Activated CD4-positive, alpha-beta T cell treated with anti-CD3 and anti-CD28 coated beads for 36 hours (primary cell): ENCODE data around the gene MRTFA. TPM values are rescaled to one million over a fixed set of nuclear protein-coding genes. Genes with fewer than 3 reads are reported as not detected.
"Not testable (repeated sequence)": the region's sequence is repeated elsewhere in the genome, so short reads cannot be mapped to it uniquely, and the experiment has no call there.

Experiments used
- ATAC-seq: fragments of 200-7000 bp; cut with Tn5 transposase; one replicate; pipeline ENCODE4 v1.10.0; 2021; ENCODE audit warnings: mild to moderate bottlenecking, moderate library complexity
- CTCF ChIA-PET: fragments of 350-600 bp; sonication (Branson Sonifier 250); formaldehyde crosslinking; loops from one replicate; lab custom pipeline; 2021; ENCODE audit warnings: antibody characterized with exemption; lab: Charles Lee
- POLR2A ChIA-PET: fragments of 350-600 bp; sonication (Branson Sonifier 250); formaldehyde crosslinking; loops from one replicate; lab custom pipeline; 2021; ENCODE audit warnings: antibody characterized with exemption, inconsistent platforms; lab: Charles Lee
- DNase-seq: peaks from one replicate; pipeline ENCODE4 v3.0.0-alpha.2; 2020
- H3K27ac Mint-ChIP-seq: one replicate; pipeline ENCODE4 v1.8.0; 2021; ENCODE audit warnings: mixed read lengths
- H3K27me3 Mint-ChIP-seq: one replicate; pipeline ENCODE4 v1.8.0; 2021; ENCODE audit warnings: mixed read lengths
- H3K36me3 Mint-ChIP-seq: one replicate; pipeline ENCODE4 v1.8.0; 2021; ENCODE audit warnings: low read depth, mixed read lengths
- H3K4me1 Mint-ChIP-seq: one replicate; pipeline ENCODE4 v1.8.0; 2021; ENCODE audit warnings: mixed read lengths
- H3K4me3 Mint-ChIP-seq: one replicate; pipeline ENCODE4 v1.8.0; 2021; ENCODE audit warnings: mild to moderate bottlenecking, moderate library complexity, mixed read lengths
- H3K9me3 Mint-ChIP-seq: one replicate; pipeline ENCODE4 v1.8.0; 2021; ENCODE audit warnings: low read depth, mixed read lengths
- intact Hi-C, 2 experiments: fragments of 100-400 bp; cut with DNase I in 1 of 2; cut with micrococcal nuclease in 1 of 2; formaldehyde crosslinking; loops; one replicate each; pipeline versions ENCODE4 v1.14.2 to v1.15.1; 2022 to 2024; cut with DNase I, micrococcal nuclease
- total RNA-seq, 2 experiments: library from RNA; stranded (reverse); gene quantifications; one replicate each; pipeline ENCODE4 v1.2.3, GENCODE V29; 2021

The MRTFA gene
- total RNA-seq, 2 experiments from 2014 or later = 41.0 to 43.2 TPM

DNA sequence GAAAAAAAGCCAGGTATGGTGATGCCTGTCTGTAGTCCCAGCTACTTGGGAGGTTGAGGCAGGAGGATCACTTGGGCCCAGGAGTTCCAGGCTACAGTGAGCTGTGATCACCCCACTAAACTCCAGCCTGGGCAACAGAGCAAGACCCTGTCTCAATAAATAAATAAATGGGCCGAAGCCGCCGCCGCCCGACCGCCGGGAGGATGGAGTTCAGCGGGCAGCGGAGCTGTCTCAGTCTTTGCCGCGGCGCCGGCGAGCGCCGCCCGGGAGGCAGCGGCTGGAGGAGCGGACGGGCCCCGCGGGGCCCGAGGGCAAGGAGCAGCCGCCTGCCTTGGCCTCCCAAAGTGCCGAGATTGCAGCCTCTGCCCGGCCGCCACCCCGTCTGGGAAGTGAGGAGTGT, 100.4 kb downstream of the MRTFA start:
- H3K9me3 Mint-ChIP-seq, intact Hi-C loops, CTCF ChIA-PET, DNase-seq, ATAC-seq, H3K27ac Mint-ChIP-seq, POLR2A ChIA-PET, H3K27me3 Mint-ChIP-seq, H3K4me3 Mint-ChIP-seq, H3K36me3 Mint-ChIP-seq: not testable (repeated sequence)
- peaks cover 50% of the 10 kb centered on the region for H3K4me1 Mint-ChIP-seq

DNA sequence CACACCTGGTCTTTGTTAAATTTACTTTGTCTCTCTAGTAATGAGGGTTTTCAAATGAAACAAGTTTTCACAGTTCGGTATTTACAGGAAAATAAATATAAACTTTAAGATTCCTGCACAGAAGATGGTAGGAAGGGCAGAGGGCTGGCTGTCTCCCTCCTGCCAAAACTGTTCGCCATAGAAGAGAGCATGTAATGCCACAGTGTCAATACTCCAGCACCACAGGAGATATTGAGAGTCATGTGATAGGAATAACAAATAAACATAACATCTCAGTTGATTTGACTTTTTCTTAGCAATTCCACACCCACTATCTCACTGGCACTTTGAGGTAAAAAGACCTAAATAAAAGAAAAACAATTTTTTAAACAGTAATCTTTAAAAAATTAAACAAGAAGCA, 100.9 kb downstream of the MRTFA start:
- ChIA-PET CTCF (interaction anchor here (0.9 kb wide), 1 partner anchor 110 kb away, joined by 4 read pairs; no protein-coding TSS in a partner anchor), POLR2A (interaction anchor here (0.7 kb wide), 1 partner anchor 101 kb away, joined by 3 read pairs; the partner anchor contains the start of gene MRTFA)
- ATAC-seq = no peak
- intact Hi-C loops = loop anchor here in 1 of 2 experiments (1.0 kb wide), 1 partner anchor 43 kb away; no protein-coding TSS in a partner anchor
- H3K4me1 Mint-ChIP-seq = peaks cover 50% of the 10 kb centered on the region
- H3K9me3 Mint-ChIP-seq = no peaks in the 10 kb centered on the region
- H3K36me3 Mint-ChIP-seq = peaks cover under 1% of the 10 kb centered on the region
- DNase-seq = no peak
- no peaks in the 10 kb centered on the region for H3K27me3 Mint-ChIP-seq
- no peak overlapping the region for H3K4me3 Mint-ChIP-seq
- H3K27ac Mint-ChIP-seq = peak overlapping the region; percentile 92

DNA sequence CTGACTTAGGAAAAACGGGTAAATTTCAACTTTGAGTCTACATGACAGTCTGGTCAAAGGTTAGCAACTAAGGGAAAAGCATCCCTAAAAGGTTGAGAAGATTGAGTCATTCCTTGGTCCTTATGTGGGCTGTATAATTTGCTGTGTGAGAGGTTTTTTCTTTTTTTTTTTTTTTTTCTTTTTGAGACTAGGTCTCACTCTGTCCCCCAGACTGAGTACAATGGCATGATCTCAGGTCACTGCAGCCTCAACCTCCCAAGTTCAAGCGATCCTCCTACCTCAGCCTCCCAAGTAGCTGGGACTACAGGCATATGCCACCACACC, 101.4 kb downstream of the MRTFA start:
- H3K4me3 Mint-ChIP-seq = peak overlapping the region; percentile 78
- H3K27me3 Mint-ChIP-seq = no peaks in the 10 kb centered on the region
- no peak for DNase-seq
- ATAC-seq = peak; percentile 9
- CTCF ChIA-PET = interaction anchor here (0.5 to 2.3 kb wide), 4 partner anchors 10 to 111 kb away, joined by 3 to 18 read pairs (median 5); no protein-coding TSS in a partner anchor
- no peaks in the 10 kb centered on the region for H3K9me3 Mint-ChIP-seq
- H3K36me3 Mint-ChIP-seq = peaks cover 3% of the 10 kb centered on the region
- peaks cover 55% of the 10 kb centered on the region for H3K4me1 Mint-ChIP-seq
- H3K27ac Mint-ChIP-seq = peak overlapping the region; percentile 92
- POLR2A ChIA-PET = interaction anchor here (0.6 to 0.7 kb wide), 2 partner anchors 102 to 584 kb away, joined by 3 to 5 read pairs; partner anchors contain the start of gene MRTFA
- intact Hi-C loops = loop anchor here in 1 of 2 experiments (1.0 kb wide), 1 partner anchor 43 kb away; no protein-coding TSS in a partner anchor

DNA sequence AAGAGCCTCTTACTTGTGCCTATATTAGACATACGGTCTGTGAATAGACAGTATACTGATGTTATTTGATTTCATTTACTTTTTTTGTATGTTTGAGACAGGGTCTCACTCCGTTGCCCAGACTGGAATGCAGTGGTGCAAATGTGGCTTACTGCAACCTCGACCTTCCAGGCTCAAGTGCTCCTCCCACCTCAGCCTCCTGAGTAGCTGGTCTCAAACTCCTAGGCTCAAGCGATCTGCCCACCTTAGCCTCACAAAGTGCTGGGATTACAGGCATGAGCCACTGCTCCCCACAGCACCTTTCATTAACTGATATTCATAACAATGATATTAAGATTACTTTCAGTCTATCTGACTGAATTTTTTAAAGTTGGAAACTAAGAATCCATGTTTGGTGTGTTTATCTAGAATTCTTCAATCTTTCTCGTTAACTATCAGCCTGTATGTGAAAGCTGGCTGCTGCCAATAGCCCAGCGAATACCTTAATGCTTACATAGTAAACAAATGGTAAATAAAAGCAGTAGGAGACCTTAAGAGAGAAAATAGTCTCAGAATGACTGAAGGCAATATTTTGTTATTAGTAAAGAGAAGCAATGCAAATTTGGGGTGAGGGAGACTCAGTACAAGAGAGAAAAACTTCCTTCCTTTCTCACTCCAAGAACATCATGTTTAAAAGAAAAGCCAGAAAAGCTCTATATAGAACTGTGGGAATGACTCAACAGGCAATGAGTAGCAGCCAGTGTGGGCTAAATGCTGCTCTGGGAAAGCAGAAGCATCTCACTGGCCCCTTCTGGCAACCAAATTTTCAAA, 101.9 kb downstream of the MRTFA start:
- ChIA-PET POLR2A (interaction anchor here (0.5 to 1.5 kb wide), 7 partner anchors 37 to 585 kb away, joined by 3 to 8 read pairs (median 4); partner anchors contain the start of gene MRTFA), CTCF (interaction anchor here (0.5 to 3.2 kb wide), 16 partner anchors 10 to 650 kb away, joined by 3 to 19 read pairs (median 5); partner anchors contain the start of gene MRTFA)
- no peaks in the 10 kb centered on the region for H3K27me3 Mint-ChIP-seq
- no peaks in the 10 kb centered on the region for H3K9me3 Mint-ChIP-seq
- peak overlapping the region; percentile 78 for H3K4me3 Mint-ChIP-seq
- ATAC-seq (peak; percentile 55), DNase-seq (peak; percentile 56)
- intact Hi-C loops = loop anchor here (1.0 to 5.0 kb wide), 4 partner anchors 44 to 178 kb away; no protein-coding TSS in a partner anchor
- H3K36me3 Mint-ChIP-seq = peaks cover 7% of the 10 kb centered on the region
- H3K4me1 Mint-ChIP-seq = peaks cover 61% of the 10 kb centered on the region
- H3K27ac Mint-ChIP-seq = peak overlapping the region; percentile 92

DNA sequence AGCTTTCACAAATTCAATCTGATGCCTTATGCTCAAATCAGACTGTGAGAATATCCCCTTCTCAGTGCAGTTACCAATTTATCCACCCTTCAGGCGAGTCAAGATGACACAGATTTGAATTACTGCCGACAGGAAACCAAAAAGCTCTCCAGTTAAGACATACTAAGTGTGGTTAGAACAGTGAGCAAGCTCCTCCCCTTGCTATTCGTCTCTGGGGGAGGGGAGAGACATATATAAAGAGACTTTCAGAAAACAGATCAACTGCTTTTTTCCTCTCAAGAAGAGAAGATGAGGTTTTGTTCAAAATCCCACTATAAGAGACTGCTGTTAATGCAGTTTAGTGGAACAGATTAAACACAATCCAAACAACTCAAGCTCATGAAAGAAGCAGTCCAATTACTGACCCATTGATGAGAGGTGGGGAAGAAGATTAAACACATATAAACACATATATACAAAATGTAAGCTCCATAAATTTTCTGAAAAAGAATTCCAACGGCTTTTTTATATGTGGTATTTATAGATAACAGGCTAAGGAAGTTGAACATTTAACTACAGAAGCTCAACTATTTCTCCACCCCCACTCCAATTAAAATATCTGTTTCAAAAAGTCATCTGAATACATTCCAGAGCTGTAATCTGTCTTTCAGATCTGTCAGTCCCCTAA, 102.7 kb downstream of the MRTFA start:
- DNase-seq = peak; percentile 66
- Mint-ChIP-seq H3K27me3 (no peaks in the 10 kb centered on the region), H3K4me3 (peak overlapping the region; percentile 78), H3K27ac (peak overlapping the region; percentile 92), H3K9me3 (no peaks in the 10 kb centered on the region), H3K36me3 (peaks cover 7% of the 10 kb centered on the region), H3K4me1 (peaks cover 66% of the 10 kb centered on the region)
- ATAC-seq = peak; percentile 88
- CTCF ChIA-PET = interaction anchor here (0.6 to 3.2 kb wide), 24 partner anchors 9 to 649 kb away, joined by 3 to 19 read pairs (median 4); partner anchors contain the start of gene MRTFA
- POLR2A ChIA-PET = interaction anchor here (0.5 to 1.5 kb wide), 7 partner anchors 49 to 178 kb away, joined by 3 to 8 read pairs (median 4); partner anchors contain the start of gene MRTFA
- intact Hi-C loops = loop anchor here (1.0 to 5.0 kb wide), 8 partner anchors 48 to 284 kb away; partner anchors contain the start of gene MRTFA (in 2 of the 2)

DNA sequence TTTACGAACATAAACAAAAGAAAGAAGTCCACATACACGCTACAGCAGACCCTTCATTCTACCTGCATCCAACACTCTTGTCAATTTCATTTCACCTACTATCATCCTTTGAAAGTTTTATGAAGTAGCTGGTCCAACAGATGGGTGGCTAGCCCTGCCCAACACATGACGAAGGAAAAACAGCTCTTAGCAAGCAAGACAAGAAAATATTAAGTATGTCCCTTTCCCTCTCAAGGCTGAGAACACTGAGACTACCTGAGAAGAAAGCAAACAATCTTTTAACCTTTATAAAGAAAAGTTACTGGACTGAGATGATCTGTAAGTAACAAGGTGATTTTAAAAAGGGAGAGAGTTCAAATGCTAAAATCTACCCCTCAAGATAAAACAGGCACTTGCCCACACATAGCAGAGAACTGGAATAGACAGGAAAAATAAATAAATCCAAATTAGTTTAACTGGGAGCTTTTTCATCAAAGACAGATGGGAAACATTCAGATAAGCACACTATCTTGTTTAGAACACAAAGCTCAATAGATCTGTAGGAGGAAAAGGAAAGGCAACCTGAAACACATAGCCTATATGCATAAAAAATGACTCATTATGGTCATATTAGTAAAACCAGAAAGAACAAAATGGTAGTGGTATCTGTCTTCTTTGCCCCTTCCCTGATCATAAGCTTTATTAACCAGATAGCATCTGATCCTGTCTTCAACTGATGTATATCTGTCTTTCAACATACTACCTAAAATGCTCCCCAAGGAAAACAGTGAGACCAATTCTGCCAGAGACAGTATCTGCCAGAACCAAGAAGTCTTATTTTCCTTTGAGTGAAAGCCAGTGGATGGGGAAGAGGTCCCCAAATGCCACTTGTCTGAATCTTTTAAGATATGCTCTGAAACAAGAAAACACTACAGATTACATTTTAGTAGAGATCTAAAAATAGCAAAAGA, 104.3 kb downstream of the MRTFA start:
- H3K36me3 Mint-ChIP-seq = peaks cover 10% of the 10 kb centered on the region
- ATAC-seq = peak; percentile 47
- POLR2A ChIA-PET = no interaction called here
- no peaks in the 10 kb centered on the region for H3K9me3 Mint-ChIP-seq
- peak overlapping the region; percentile 92 for H3K27ac Mint-ChIP-seq
- peaks cover 77% of the 10 kb centered on the region for H3K4me1 Mint-ChIP-seq
- intact Hi-C loops = loop anchor here (2.0 to 5.0 kb wide), 6 partner anchors 50 to 195 kb away; partner anchors contain the start of gene MRTFA (in 2 of the 2)
- DNase-seq = no peak
- peak overlapping the region; percentile 78 for H3K4me3 Mint-ChIP-seq
- CTCF ChIA-PET = interaction anchor here (0.5 to 3.2 kb wide), 15 partner anchors 11 to 723 kb away, joined by 3 to 19 read pairs (median 4); partner anchors contain the start of gene XPNPEP3
- no peaks in the 10 kb centered on the region for H3K27me3 Mint-ChIP-seq

DNA sequence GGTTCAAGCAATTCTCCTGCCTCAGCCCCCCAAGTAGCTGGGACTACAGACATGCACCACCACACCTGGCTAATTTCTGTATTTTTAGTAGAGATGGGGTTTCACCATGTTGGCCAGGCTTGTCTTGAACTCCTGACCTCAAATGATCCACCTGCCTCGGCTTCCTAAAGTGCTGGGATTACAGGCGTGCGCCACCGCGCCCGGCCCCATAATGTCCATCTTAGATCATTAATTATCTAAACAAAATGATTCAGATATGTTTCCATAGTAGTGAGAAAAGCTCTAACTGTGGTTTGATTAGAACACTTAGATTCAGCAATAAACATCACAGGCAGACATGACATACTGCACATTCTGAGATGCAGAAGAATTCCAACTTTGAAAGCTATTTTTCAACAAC, 106.1 kb downstream of the MRTFA start:
- intact Hi-C loops = loop anchor here (5.0 kb wide), 3 partner anchors 52 to 182 kb away; no protein-coding TSS in a partner anchor
- ChIA-PET POLR2A (interaction anchor here (0.6 kb wide), 2 partner anchors 60 to 223 kb away, joined by 4 to 5 read pairs; no protein-coding TSS in a partner anchor), CTCF (interaction anchor here (1.2 to 1.8 kb wide), 5 partner anchors 10 to 113 kb away, joined by 3 to 6 read pairs (median 5); no protein-coding TSS in a partner anchor)
- not testable (repeated sequence) for H3K27me3 Mint-ChIP-seq, DNase-seq, H3K9me3 Mint-ChIP-seq, ATAC-seq
- peak overlapping the region; percentile 51 for H3K27ac Mint-ChIP-seq
- H3K4me1 Mint-ChIP-seq = peaks cover 90% of the 10 kb centered on the region
- peaks cover 13% of the 10 kb centered on the region for H3K36me3 Mint-ChIP-seq
- peak overlapping the region; percentile 78 for H3K4me3 Mint-ChIP-seq

DNA sequence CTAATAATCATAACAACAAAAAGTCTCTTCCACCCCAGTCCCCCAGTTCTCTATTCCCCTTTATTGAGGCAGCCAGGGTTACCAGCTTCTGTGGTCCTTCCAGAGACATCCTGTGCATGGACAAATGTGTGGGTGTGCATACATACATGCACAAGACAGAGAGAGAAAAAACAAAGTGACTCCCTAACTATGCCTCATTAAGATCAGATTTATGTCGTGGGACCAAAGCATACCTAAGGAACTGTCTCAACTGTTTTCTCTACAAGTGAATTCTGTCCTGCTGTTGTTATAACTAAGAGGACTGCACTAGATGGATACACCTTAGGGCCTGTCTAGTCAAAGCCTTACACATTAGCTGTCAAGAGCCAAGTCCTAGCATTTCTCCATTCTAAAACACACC, 106.7 kb downstream of the MRTFA start:
- CTCF ChIA-PET = interaction anchor here (1.6 to 1.8 kb wide), 2 partner anchors 9 to 20 kb away, joined by 4 to 6 read pairs; no protein-coding TSS in a partner anchor
- DNase-seq = no peak
- POLR2A ChIA-PET = no interaction called here
- no peaks in the 10 kb centered on the region for H3K9me3 Mint-ChIP-seq
- intact Hi-C loops = loop anchor here (5.0 kb wide), 3 partner anchors 52 to 182 kb away; no protein-coding TSS in a partner anchor
- no peak overlapping the region for H3K4me3 Mint-ChIP-seq
- no peaks in the 10 kb centered on the region for H3K27me3 Mint-ChIP-seq
- no peak for ATAC-seq
- H3K4me1 Mint-ChIP-seq = peaks cover 86% of the 10 kb centered on the region
- peak overlapping the region; percentile 61 for H3K27ac Mint-ChIP-seq
- H3K36me3 Mint-ChIP-seq = peaks cover 13% of the 10 kb centered on the region

DNA sequence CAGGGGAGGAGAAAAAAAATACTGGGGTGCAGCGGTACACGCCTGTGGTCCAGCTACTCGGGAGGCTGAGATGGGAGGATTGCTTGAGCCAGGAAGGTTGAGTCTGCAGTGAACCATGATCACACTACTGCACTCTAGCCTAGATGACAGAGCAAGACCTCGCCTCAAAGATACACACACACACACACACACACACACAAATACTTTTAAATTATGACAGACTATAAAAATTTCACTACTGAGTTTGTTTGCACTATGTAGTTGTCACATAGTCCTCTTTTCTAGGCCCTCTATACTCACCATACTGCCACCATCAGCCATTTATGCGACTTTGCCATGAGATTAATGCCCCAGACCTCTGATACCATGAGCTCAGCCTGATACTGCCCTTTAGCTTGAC, 109.6 kb downstream of the MRTFA start:
- H3K4me1 Mint-ChIP-seq = peaks cover 61% of the 10 kb centered on the region
- peak overlapping the region; percentile 30 for H3K27ac Mint-ChIP-seq
- ChIA-PET CTCF (interaction anchor here (0.6 to 6.1 kb wide), 12 partner anchors 10 to 504 kb away, joined by 3 to 48 read pairs (median 4); partner anchors contain the start of gene ST13), POLR2A (interaction anchor here (0.6 kb wide), 1 partner anchor 290 kb away, joined by 7 read pairs; no protein-coding TSS in a partner anchor)
- H3K4me3 Mint-ChIP-seq = no peak overlapping the region
- intact Hi-C loops = no loop called here
- DNase-seq (no peak), ATAC-seq (no peak)
- H3K36me3 Mint-ChIP-seq = peaks cover 14% of the 10 kb centered on the region
- no peaks in the 10 kb centered on the region for H3K27me3 Mint-ChIP-seq
- no peaks in the 10 kb centered on the region for H3K9me3 Mint-ChIP-seq
